HEK293 (cell line): ENCODE results near the gene DIPK1C.

Experiments
- ZNF785 ChIP-seq: fragments of 450-650 bp; formaldehyde crosslinking; IDR thresholded peaks from 2 replicates; pipeline ENCODE4 v1.5.1; 2016; ENCODE audit warnings: missing biosample characterization, missing genetic modification characterization
- ZSCAN16 ChIP-seq: fragments of 450-650 bp; formaldehyde crosslinking; IDR thresholded peaks from 2 replicates; pipeline ENCODE4 v1.5.1; 2016; ENCODE audit warnings: missing biosample characterization, missing genetic modification characterization

DNA sequence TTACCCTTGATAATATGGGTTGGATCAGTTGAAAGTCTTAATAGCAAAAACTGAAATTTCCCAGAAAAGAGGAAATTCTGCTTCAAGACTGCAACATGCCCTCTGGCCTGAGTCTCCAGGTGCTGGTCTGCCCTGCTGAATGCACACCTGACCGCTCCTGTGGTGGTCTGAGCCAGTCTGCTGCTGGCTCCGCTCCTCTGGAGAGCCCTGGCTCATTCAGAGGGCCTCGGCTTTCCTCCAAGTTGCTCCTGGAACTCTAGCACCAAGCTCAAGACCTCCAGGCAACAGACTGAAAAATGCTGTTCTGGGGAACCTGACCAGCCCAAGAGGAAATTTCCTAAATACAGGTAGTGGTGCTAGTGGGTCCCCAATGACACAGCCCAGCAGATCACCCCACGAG lies 64.8 kb downstream of the DIPK1C start:
- TF ChIP-seq ZNF785 (tag by site-specific recombination) (no peak), ZSCAN16 (no peak)
